PC-9 (cell line): ENCODE data around the gene PEX14. TPM values are rescaled to one million over a fixed set of nuclear protein-coding genes. Genes with fewer than 3 reads are reported as not detected.
"Not testable (repeated sequence)": the region's sequence is repeated elsewhere in the genome, so short reads cannot be mapped to it uniquely, and the experiment has no call there.

ENCODE experiments used
- BruUV-seq: library from RNA; stranded (reverse); fragments of 400-500 nt; replicated peaks from 2 replicates; lab custom pipeline; 2021; lab: Mats Ljungman, UMichigan
- CTCF ChIA-PET: fragments of 300-600 bp; sonication (Branson Sonifier 250); formaldehyde crosslinking; loops from one replicate; lab custom pipeline; 2022; ENCODE audit warnings: antibody characterized with exemption; lab: Charles Lee
- POLR2A ChIA-PET: fragments of 300-600 bp; sonication (Branson Sonifier 250); formaldehyde crosslinking; loops from one replicate; lab custom pipeline; 2022; ENCODE audit warnings: antibody characterized with exemption; ENCODE audit not compliant: unreplicated experiment; lab: Charles Lee
- DNase-seq, 2 experiments: peaks; one replicate each; pipeline versions ENCODE4 v3.0.0 to v3.0.0-alpha.2; 2015 to 2022; ENCODE audit warnings: mixed read lengths in 1 of 2
- H2AFZ ChIP-seq: fragments of 200-600 bp; sonication (generic); 2 replicates; pipeline ENCODE4 v1.8.1; 2017; ENCODE audit warnings: antibody characterized with exemption
- H3F3A ChIP-seq: fragments of 200-600 bp; sonication (generic); 2 replicates; pipeline ENCODE4 v1.8.1; 2017; ENCODE audit warnings: antibody characterized with exemption, mild to moderate bottlenecking, low read depth; ENCODE audit not compliant: insufficient read depth
- H3K27ac ChIP-seq: fragments of 200-600 bp; sonication (generic); 2 replicates; pipeline ENCODE4 v1.6.1; 2016; ENCODE audit warnings: mixed run types
- H3K27me3 ChIP-seq: fragments of 200-600 bp; sonication (generic); 2 replicates; pipeline ENCODE4 v1.6.1; 2016; ENCODE audit warnings: low read depth, mixed run types; ENCODE audit not compliant: insufficient read depth
- H3K36me3 ChIP-seq: fragments of 200-600 bp; sonication (generic); 2 replicates; pipeline ENCODE4 v1.6.1; 2016; ENCODE audit warnings: low read depth, mixed run types
- H3K4me1 ChIP-seq: fragments of 200-600 bp; sonication (generic); replicated peaks from 2 replicates; pipeline ENCODE4 v1.6.1; 2016; ENCODE audit warnings: mixed run types; ENCODE audit not compliant: insufficient read depth
- H3K4me2 ChIP-seq: fragments of 200-600 bp; sonication (generic); 2 replicates; pipeline ENCODE4 v1.6.1; 2017; ENCODE audit warnings: mixed run types
- H3K4me3 ChIP-seq: fragments of 200-600 bp; sonication (generic); 2 replicates; pipeline ENCODE4 v1.6.1; 2016; ENCODE audit warnings: mixed run types
- H3K79me2 ChIP-seq: fragments of 200-600 bp; sonication (generic); 2 replicates; pipeline ENCODE4 v1.6.1; 2017; ENCODE audit warnings: low read depth, mixed run types
- H3K9me2 ChIP-seq: fragments of 200-600 bp; sonication (generic); 2 replicates; pipeline ENCODE4 v1.8.1; 2017; ENCODE audit warnings: mild to moderate bottlenecking; ENCODE audit not compliant: insufficient read depth
- H3K9me3 ChIP-seq: fragments of 200-600 bp; sonication (generic); 2 replicates; pipeline ENCODE4 v1.8.1; 2016; ENCODE audit warnings: low read depth; ENCODE audit not compliant: insufficient read depth
- H4K20me1 ChIP-seq: fragments of 200-600 bp; sonication (generic); 2 replicates; pipeline ENCODE4 v1.8.1; 2017; ENCODE audit not compliant: insufficient read depth
- CTCF ChIP-seq: fragments of 200-600 bp; sonication (generic); conservative IDR thresholded peaks from 2 replicates; pipeline ENCODE4 v1.6.1; 2017; ENCODE audit warnings: mixed run types, antibody characterized with exemption, mild to moderate bottlenecking, moderate library complexity
- EZH2 ChIP-seq: fragments of 200-600 bp; sonication (generic); IDR thresholded peaks from 2 replicates; pipeline ENCODE4 v1.8.0; 2017; ENCODE audit warnings: antibody characterized with exemption, low read depth
- intact Hi-C: fragments of 100-400 bp; cut with micrococcal nuclease; formaldehyde crosslinking; loops from one replicate; pipeline ENCODE4 v1.10.0; 2022; ENCODE audit not compliant: unreplicated experiment
- total RNA-seq: library from RNA; stranded (reverse); gene quantifications from 2 replicates; pipeline ENCODE4 v1.2.3, GENCODE V29; 2021

Gene PEX14
- total RNA-seq, 1 experiment from 2014 or later: 28.3 TPM

DNA sequence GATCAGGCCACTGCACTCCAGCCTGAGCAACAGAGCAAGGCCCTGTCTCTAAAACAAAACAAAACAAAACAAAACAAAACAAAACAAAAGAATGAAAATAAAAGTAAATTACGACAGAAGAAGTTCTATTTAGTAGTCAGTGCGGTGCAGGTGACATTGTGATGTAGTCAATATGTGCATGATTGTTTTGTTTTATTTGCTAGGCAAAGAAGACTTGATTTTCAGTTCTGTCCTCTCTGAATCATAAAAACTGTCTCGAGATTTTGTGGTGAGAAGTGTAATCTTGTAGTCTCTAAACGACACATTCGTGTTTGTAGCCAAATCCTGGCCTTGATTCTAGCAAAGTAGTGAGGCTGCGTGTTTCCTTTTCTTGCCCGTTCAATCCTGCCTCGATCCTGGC is 23.5 kb downstream of the PEX14 start:
- Histone ChIP-seq H3K4me3 (no peak overlapping the region), H3K27ac (no peak overlapping the region), H3K9me2 (no peaks in the 10 kb centered on the region), H3K79me2 (peaks cover 31% of the 10 kb centered on the region), H3K27me3 (no peaks in the 10 kb centered on the region), H2AFZ (no peak overlapping the region), H3F3A (peaks cover 4% of the 10 kb centered on the region; the same call in 1 of the 2 replicates), H3K9me3 (no peaks in the 10 kb centered on the region), H3K36me3 (no peaks in the 10 kb centered on the region), H3K4me1 (no peaks in the 10 kb centered on the region), H4K20me1 (peaks cover 19% of the 10 kb centered on the region; the same call in 1 of the 2 replicates), H3K4me2 (no peak overlapping the region)
- BruUV-seq: no TSS peak
- no peak for TF ChIP-seq EZH2
- no peak for TF ChIP-seq CTCF
- CTCF ChIA-PET: no interaction called here
- intact Hi-C loops: loop anchor here (5.0 kb wide), 1 partner anchor 414 kb away; no protein-coding TSS in a partner anchor
- POLR2A ChIA-PET: no interaction called here
- DNase-seq: no peak

- no peak overlapping the region for H3K4me2 ChIP-seq
- H3K9me2 ChIP-seq: no peaks in the 10 kb centered on the region
- CTCF ChIA-PET: no interaction called here
- no peaks in the 10 kb centered on the region for H3K36me3 ChIP-seq
- peaks cover 13% of the 10 kb centered on the region; the same call in 1 of the 2 replicates for H4K20me1 ChIP-seq
- H2AFZ ChIP-seq: no peak overlapping the region
- H3K4me3 ChIP-seq: no peak overlapping the region
- H3F3A ChIP-seq: peaks cover 12% of the 10 kb centered on the region
- POLR2A ChIA-PET: no interaction called here
- no peak for TF ChIP-seq EZH2
- no peak for TF ChIP-seq CTCF
- H3K27ac ChIP-seq: no peak overlapping the region
- no peaks in the 10 kb centered on the region for H3K4me1 ChIP-seq
- no peak for DNase-seq
- H3K79me2 ChIP-seq: peaks cover 24% of the 10 kb centered on the region; the same call in 1 of the 2 replicates
- intact Hi-C loops: no loop called here
- no peaks in the 10 kb centered on the region for H3K27me3 ChIP-seq
- no peaks in the 10 kb centered on the region for H3K9me3 ChIP-seq
- no TSS peak for BruUV-seq
Observed at GRCh38 chr1:10502206-10502605, 27.5 kb downstream of the PEX14 start.

GRCh38 chr1:10504249-10504648 is 29.5 kb downstream of the PEX14 start:
- H3K27me3 ChIP-seq: no peaks in the 10 kb centered on the region
- no TSS peak for BruUV-seq
- no peaks in the 10 kb centered on the region for H3K36me3 ChIP-seq
- no peak overlapping the region for H2AFZ ChIP-seq
- H3K4me3 ChIP-seq: no peak overlapping the region
- no peak overlapping the region for H3K4me2 ChIP-seq
- no peaks in the 10 kb centered on the region for H3K9me2 ChIP-seq
- ChIA-PET CTCF (no interaction called here), POLR2A (no interaction called here)
- peaks cover 14% of the 10 kb centered on the region for H3F3A ChIP-seq
- intact Hi-C loops: no loop called here
- no peak for DNase-seq
- peaks cover 20% of the 10 kb centered on the region for H4K20me1 ChIP-seq
- H3K4me1 ChIP-seq: peaks cover 3% of the 10 kb centered on the region; the same call in 1 of the 2 replicates
- no peak for TF ChIP-seq EZH2
- TF ChIP-seq CTCF: no peak
- H3K9me3 ChIP-seq: no peaks in the 10 kb centered on the region
- peaks cover 25% of the 10 kb centered on the region; the same call in 1 of the 2 replicates for H3K79me2 ChIP-seq
- H3K27ac ChIP-seq: no peak overlapping the region

DNA sequence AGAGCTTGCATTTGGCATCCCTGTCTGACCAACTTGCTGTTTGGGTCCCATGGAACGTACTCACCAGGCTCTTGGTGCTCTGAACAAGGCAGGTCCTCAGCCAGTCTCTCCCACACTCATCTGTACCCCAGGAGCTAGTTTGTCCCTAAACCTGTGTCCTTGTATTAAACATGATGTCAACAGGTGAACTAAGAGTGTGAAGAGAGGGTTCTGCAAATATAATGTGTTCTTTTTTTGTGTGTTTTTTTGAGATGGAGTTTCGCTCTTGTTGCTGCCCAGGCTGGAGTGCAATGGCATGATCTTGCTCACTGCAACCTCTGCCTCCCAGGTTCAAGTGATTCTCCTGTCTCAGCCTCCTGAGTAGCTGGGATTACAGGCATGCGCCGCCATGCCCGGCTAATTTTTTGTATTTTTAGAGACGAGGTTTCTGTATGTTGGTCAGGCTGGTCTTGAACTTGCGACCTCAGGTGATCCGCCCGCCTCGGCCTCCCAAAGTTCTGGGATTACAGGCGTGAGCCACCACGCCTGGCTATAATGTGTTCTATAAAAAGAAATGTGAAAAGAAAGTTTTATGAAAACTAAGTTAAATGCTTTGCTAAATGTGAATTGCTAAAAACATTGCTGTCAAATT is 31.4 kb downstream of the PEX14 start:
- H3K4me1 ChIP-seq: peaks cover 22% of the 10 kb centered on the region
- intact Hi-C loops, BruUV-seq, H3K36me3 ChIP-seq, H3K4me3 ChIP-seq, H3K27ac ChIP-seq, H2AFZ ChIP-seq, H3K9me3 ChIP-seq, DNase-seq, H3K9me2 ChIP-seq, H3K27me3 ChIP-seq, H3K4me2 ChIP-seq: not testable (repeated sequence)
- H3F3A ChIP-seq: peaks cover 24% of the 10 kb centered on the region
- peaks cover 28% of the 10 kb centered on the region for H4K20me1 ChIP-seq
- CTCF ChIA-PET: interaction anchor here (0.6 kb wide), 2 partner anchors 277 to 647 kb away, joined by 4 to 10 read pairs; no protein-coding TSS in a partner anchor
- H3K79me2 ChIP-seq: peaks cover 33% of the 10 kb centered on the region
- POLR2A ChIA-PET: interaction anchor here (0.7 kb wide), 1 partner anchor 451 kb away, joined by 20 read pairs; no protein-coding TSS in a partner anchor
